GM12891 (cell line): ENCODE measurements around the gene LRMDA.

Experiments used
- DNase-seq: peaks from one replicate; pipeline ENCODE4 v3.0.0; 2011; ENCODE audit warnings: low spot score; ENCODE audit not compliant: insufficient read length
- FAIRE-seq: peaks from 2 replicates; lab custom pipeline; 2011; peaks lifted over from hg19 to GRCh38; lab: Jason Lieb, UNC
- PAX5 ChIP-seq: IDR thresholded peaks from 2 replicates; pipeline ENCODE4 v1.6.1; 2011; ENCODE audit warnings: low read length, moderate library complexity, mild to moderate bottlenecking; ENCODE audit not compliant: insufficient read depth, severe bottlenecking
- POLR2A ChIP-seq: IDR thresholded peaks from 2 replicates; pipeline ENCODE4 v1.6.1; 2011; ENCODE audit warnings: low read depth, low read length, control low read depth
- POLR2AphosphoS5 ChIP-seq: IDR thresholded peaks from 2 replicates; pipeline ENCODE4 v1.6.1; 2011; ENCODE audit warnings: low read depth, low read length, control low read depth
- POU2F2 ChIP-seq: IDR thresholded peaks from 2 replicates; pipeline ENCODE4 v1.6.1; 2011; ENCODE audit warnings: low read depth, mild to moderate bottlenecking, control low read depth, low read length, moderate library complexity
- SPI1 ChIP-seq: IDR thresholded peaks from 2 replicates; pipeline ENCODE4 v1.6.1; 2011; ENCODE audit warnings: low read depth, low read length, control low read depth
- TAF1 ChIP-seq: IDR thresholded peaks from 2 replicates; pipeline ENCODE4 v1.6.1; 2011; ENCODE audit warnings: low read depth, low read length, control low read depth

LRMDA gene

DNA sequence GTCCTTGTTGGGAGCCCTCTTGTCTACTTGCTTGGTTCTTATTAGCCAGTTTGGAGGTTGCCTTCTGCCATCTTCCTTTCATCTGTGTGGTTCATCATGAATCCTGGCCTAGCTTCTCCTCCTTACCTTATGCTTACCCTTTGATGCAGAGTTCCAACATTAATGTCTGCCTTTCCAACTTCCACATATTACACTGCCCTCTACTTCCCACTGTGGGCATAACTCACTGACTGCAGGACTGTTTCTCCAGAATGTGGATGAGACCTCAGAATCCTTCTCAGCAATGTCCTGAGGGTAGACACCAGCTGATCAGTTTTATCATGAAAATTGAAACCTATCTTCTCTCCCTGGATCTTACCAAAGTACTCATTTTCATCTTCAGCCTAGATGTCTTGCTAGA is 491.0 kb downstream of the LRMDA start:
- FAIRE-seq (no peak), DNase-seq (no peak)
- TF ChIP-seq SPI1 (no peak), POU2F2 (no peak), POLR2AphosphoS5 (no peak), TAF1 (no peak), PAX5 (no peak), POLR2A (no peak)

DNA sequence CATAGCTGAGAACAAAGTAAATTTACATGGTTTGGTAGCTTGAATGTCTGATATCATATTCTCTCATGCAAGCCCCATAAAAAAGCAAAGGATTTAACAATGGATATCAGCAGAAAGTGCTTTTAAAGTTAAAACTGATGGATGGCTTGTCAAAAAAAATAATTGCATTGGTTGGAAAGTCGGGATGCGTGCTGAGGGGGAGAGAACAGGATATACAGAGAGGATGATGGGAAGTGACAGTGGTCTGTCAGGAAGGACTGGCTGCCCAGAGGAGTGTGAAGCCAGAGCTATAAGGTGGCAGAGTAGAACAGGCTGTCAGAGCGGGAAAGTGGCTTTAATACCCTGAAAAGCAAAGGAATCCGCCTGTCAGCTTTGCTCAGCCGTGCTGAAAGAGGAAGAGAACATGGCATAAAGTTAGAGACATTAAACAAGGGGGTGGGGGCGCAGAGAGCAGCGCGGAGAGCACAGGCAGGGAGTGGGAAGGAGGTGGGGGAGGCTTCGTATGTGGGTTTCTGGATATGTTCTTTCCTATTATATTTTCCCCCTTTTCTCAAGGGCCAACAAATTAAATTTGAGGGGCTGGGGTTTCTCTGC is 493.0 kb downstream of the LRMDA start:
- DNase-seq (no peak), FAIRE-seq (no peak)
- no peak for TF ChIP-seq SPI1
- TF ChIP-seq POLR2A: no peak
- TF ChIP-seq POU2F2: no peak
- no peak for TF ChIP-seq TAF1
- TF ChIP-seq POLR2AphosphoS5: no peak
- TF ChIP-seq PAX5: no peak

DNA sequence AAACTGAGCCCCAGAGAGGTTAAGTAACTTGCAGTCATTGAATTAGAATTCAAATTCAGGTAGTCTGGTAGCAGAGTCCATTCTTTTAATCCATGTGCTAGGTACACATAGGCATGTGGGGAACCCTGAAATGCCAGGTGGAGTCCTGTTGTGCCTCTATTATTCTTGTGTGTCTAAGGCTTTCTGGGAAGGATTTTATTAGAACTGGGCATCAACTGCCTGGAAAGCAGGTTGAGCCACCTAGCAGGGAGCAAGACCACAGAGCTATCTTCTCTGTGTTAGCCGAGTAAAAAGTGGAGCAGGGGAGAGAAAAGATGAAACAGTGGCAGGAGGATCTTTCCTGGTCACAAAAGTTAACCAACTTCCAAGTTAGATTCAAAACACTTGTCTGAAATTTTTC is 494.6 kb downstream of the LRMDA start:
- DNase-seq: no peak
- no peak for FAIRE-seq
- TF ChIP-seq POU2F2 (no peak), POLR2A (no peak), SPI1 (no peak), TAF1 (no peak), POLR2AphosphoS5 (no peak), PAX5 (no peak)

DNA sequence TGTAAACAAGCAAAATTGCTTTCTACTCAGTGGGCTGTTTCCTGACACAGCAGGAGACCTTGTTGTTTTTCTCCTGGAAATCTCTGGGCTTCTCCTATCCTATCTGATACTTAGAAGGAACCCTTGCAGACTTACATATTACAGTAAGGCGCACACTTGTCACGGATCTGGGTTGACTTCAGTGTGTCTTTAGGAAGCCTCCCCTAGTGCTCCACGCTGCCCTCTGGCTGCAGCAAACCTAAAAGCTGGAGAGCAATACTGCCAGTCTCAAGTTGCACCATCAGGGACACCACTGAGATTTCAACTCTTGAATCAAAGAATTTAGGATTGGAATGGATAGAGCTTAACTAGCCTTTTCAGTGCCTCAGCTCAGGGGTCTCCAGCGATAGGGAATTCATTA is 495.3 kb downstream of the LRMDA start:
- TF ChIP-seq SPI1: no peak
- no peak for TF ChIP-seq POLR2A
- TF ChIP-seq POU2F2: no peak
- no peak for TF ChIP-seq POLR2AphosphoS5
- no peak for TF ChIP-seq PAX5
- TF ChIP-seq TAF1: no peak
- DNase-seq: no peak
- FAIRE-seq: no peak

DNA sequence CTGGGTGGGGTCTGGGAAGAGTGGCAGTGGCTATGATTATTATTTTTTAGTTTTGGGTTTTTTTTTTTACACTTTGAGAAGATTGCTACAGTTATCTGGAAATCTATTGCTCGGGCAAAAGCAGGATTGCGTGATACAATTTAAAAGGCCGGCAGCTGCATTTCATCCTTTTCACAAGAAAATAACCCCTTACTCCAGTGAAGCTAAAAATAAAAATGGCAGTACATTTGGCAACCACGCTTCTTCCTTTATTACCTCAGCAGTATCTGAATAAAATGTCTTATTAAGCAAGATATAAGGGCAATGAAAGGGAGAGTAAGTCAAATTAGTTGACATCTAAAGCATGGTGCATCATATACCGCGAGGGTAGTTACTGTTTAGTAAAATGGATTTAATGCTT is 496.8 kb downstream of the LRMDA start:
- DNase-seq (no peak), FAIRE-seq (no peak)
- no peak for TF ChIP-seq PAX5
- no peak for TF ChIP-seq POLR2AphosphoS5

DNA sequence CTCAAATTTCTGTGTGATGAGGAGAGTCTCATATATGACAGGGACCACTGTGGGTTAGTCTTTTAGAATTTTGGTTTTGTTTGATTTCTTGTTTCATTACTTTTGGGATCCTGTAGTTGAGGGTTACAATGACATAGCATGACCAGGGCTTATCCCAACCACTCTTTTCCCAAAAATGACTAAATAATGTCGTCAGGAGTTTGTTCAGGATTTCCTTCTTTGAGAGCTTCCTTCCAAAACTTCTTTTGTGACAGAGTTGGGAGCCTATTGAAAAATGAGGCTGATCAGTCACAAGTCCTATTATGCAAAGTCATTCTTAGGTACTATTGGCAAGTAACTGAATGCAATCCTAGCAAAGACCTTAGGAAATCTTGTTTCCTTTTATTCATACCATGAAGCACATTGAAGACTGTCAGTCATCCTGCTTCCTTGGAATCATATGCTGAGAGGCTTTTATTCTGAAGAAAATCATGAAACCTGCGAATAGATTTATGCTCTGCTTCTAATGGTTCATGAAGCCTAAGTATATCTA is 498.3 kb downstream of the LRMDA start:
- FAIRE-seq: no peak
- TF ChIP-seq PAX5 (no peak), SPI1 (no peak), POLR2A (no peak), POU2F2 (no peak), TAF1 (no peak), POLR2AphosphoS5 (no peak)
- DNase-seq: no peak

DNA sequence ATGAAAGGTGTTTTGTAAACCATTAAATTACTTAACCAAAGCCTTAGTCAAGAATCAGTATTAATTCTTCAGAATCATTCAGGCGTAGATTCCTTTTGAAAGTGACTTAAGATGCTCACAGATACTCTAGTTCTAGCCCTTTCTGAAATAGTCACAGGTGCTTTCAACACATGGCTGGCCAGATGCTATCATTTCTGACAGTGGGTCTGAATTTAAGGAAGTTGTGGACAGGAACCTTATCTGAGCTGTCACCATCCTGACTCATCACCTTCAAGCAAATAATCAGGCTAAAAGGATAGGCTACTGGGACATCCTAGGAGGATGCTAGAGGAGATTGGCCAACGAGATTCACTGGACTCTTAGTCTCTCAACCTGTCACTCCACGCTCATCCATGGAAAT is 501.5 kb downstream of the LRMDA start:
- TF ChIP-seq TAF1: no peak
- TF ChIP-seq POLR2A: no peak
- no peak for TF ChIP-seq POU2F2
- no peak for TF ChIP-seq PAX5
- no peak for TF ChIP-seq SPI1

DNA sequence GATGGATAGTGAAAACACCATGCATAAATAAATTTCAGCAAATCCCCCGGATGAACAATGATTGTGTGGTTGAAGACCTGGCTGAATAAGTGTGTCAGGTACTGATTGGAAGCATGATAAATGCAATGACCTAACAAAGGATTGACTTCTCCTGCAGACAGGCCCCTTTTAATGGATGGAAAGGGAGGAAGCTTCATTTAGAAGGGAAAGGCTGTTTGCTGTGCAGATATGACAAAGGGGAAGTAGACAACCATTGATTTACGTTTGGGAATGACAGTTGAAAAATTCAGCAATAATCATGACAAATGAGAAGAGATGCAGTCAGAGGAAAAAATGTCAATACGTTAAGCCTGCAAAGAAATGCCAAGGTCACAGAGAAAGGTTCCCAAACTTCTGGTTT is 503.8 kb downstream of the LRMDA start:
- no peak for DNase-seq
- TF ChIP-seq POU2F2 (no peak), POLR2A (no peak), TAF1 (no peak), SPI1 (no peak), POLR2AphosphoS5 (no peak), PAX5 (no peak)
- FAIRE-seq: no peak

More for the DNA sequence above, 501.5 kb downstream of the LRMDA start:
- FAIRE-seq (no peak), DNase-seq (no peak)

DNA sequence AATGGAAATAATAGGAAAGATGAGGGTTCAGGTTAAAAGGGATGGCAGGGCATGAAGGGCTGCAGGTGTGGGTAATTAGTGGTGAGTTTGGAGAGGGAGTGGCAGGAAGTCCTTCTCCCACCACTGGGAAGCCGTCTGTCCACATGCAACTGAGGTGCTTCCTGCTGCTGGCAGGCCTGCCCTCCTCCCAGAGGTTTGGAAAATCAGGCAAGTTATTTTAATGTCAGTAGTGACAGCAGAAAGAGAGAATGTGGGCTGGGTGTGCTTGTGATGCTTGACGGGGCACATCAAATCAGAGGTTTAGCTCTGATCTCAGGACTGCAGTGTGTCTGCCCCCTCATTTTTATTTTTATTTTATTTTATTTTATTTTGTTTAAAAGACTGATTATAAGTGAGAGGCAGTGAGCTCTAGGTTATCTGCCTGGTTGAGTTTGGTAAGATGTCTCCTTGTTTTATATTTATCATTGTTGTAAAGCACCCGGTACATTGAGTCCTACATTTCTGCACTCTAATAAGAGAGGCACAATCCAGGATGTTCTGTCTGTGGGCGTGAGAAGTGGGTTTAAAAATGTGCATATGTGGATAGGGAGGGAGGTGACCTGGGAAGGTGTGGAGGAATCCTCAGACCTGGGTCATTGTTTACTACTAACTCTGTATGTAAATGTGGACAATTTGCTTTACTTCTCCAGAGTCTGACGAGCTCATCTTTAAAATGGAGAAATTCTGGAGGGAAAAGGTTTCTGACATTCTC is 504.4 kb downstream of the LRMDA start:
- no peak for DNase-seq
- FAIRE-seq: no peak
- TF ChIP-seq POLR2A (no peak), POU2F2 (no peak), POLR2AphosphoS5 (no peak), PAX5 (no peak), TAF1 (no peak), SPI1 (no peak)

DNA sequence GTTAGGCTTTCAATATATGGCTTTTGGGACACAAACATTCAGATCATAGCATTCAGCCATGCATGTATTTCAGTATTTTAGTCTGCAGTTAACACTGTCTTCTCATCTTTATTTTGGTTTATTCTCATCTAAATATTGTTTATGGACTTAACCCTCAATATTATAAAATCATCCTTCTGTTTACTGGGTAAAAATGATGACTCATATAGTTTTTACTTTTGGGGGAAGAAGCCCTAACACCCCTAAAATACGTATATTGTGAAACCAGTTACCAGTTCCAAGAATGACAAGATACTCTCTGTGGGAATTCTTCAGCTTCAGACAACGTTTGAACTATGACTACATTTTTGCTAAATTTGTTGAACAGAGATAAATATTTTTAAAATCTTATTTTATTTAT is 505.4 kb downstream of the LRMDA start:
- no peak for DNase-seq
- no peak for TF ChIP-seq POU2F2
- TF ChIP-seq PAX5: no peak
- no peak for TF ChIP-seq SPI1
- no peak for TF ChIP-seq POLR2A
- no peak for TF ChIP-seq TAF1
- no peak for TF ChIP-seq POLR2AphosphoS5
- FAIRE-seq: no peak
